NT2/D1 (cell line): ENCODE results near the gene AUH.
"Not testable (repeated sequence)": the region's sequence is repeated elsewhere in the genome, so short reads cannot be mapped to it uniquely, and the experiment has no call there.

ENCODE experiments used
- DNase-seq: peaks from one replicate; pipeline ENCODE4 v3.0.0-alpha.2; 2011; ENCODE audit warnings: low read depth, low spot score
- H3K27me3 ChIP-seq: 2 replicates; pipeline ENCODE4 v1.6.0; 2011; ENCODE audit warnings: mild to moderate bottlenecking; ENCODE audit not compliant: insufficient read length, insufficient read depth
- H3K36me3 ChIP-seq: 2 replicates; pipeline ENCODE4 v1.6.1; 2011; ENCODE audit warnings: mild to moderate bottlenecking, low read length, mixed read lengths; ENCODE audit not compliant: insufficient read depth, insufficient read length
- H3K4me1 ChIP-seq: 2 replicates; pipeline ENCODE4 v1.5.1; 2011; ENCODE audit not compliant: insufficient read depth, insufficient read length
- H3K4me3 ChIP-seq: 2 replicates; pipeline ENCODE4 v1.5.1; 2011; ENCODE audit warnings: low read depth; ENCODE audit not compliant: insufficient read length
- H3K9ac ChIP-seq: 2 replicates; pipeline ENCODE4 v1.6.0; 2011; ENCODE audit warnings: low read depth; ENCODE audit not compliant: insufficient read length
- H3K9me3 ChIP-seq: 2 replicates; pipeline ENCODE4 v1.5.1; 2011; ENCODE audit warnings: mild to moderate bottlenecking, low read length; ENCODE audit not compliant: insufficient read depth
- SUZ12 ChIP-seq: IDR thresholded peaks from 2 replicates; pipeline ENCODE4 v1.6.1; 2011; ENCODE audit not compliant: insufficient read length, insufficient read depth; ENCODE audit errors: extremely low read depth
- YY1 ChIP-seq: IDR thresholded peaks from 2 replicates; pipeline ENCODE4 v1.6.1; 2011; ENCODE audit not compliant: insufficient read length, insufficient read depth
- ZNF274 ChIP-seq: IDR thresholded peaks from 2 replicates; pipeline ENCODE4 v1.6.1; 2011; ENCODE audit warnings: mild to moderate bottlenecking, low read depth, low read length

Gene AUH

DNA sequence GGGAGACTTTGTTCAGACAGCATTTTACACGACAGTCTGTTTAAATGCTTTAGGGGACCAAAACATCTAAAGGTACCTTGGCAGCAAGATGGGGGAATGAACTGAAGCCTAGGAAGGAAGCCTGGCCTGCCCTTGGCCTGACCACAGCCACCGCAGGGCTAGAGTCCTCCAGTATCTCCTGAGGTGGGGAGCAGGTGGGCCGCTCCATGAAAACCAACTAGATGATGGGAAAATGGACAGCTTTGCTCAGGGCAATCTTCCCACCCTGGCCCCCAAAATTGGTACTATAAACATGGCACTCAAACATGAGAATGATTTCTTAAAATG is 153.3 kb downstream of the AUH start:
- Histone ChIP-seq H3K27me3 (no peaks in the 10 kb centered on the region), H3K9ac (no peak overlapping the region), H3K9me3 (no peaks in the 10 kb centered on the region), H3K36me3 (no peaks in the 10 kb centered on the region), H3K4me3 (no peak overlapping the region), H3K4me1 (peaks cover 3% of the 10 kb centered on the region)
- DNase-seq, result no peak
- TF ChIP-seq SUZ12, result no peak
- TF ChIP-seq YY1, result no peak
- TF ChIP-seq ZNF274, result no peak

DNA sequence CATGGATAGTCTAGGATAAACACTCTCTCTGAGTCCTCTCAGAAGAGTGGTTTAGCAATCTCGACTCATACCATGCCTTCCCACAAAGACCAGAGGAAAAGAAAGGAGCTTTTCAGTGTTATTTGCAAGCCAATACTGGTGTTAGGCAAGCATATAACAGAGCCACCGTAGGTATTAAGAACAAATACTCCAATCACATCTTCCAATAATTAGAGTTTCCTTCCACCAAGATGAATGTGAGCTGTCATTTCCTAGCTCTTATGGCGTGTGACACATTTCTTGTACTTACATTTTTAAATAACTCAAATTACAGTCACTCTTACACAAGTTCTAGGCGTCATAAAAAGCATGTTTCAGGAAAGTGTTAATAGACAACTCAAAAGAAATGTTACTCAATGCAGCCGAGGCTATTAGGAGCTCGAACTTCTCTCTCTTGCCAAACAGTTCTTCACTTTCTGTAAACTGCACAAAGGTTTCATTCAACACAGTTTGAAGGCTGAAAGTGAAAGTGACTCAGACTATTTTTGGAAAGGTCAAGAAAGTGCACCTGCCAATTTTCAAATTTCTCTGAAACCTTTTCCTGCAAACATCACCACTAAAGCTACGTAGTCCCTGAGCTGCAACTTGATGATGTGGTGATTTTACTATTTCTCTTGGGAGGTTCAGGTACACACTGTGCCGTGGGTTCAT is 153.8 kb downstream of the AUH start:
- Histone ChIP-seq H3K27me3 (no peaks in the 10 kb centered on the region), H3K9ac (no peak overlapping the region), H3K36me3 (no peaks in the 10 kb centered on the region), H3K4me3 (no peak overlapping the region), H3K9me3 (no peaks in the 10 kb centered on the region), H3K4me1 (no peaks in the 10 kb centered on the region)
- DNase-seq, result no peak
- no peak for TF ChIP-seq ZNF274
- TF ChIP-seq SUZ12, result no peak
- no peak for TF ChIP-seq YY1

DNA sequence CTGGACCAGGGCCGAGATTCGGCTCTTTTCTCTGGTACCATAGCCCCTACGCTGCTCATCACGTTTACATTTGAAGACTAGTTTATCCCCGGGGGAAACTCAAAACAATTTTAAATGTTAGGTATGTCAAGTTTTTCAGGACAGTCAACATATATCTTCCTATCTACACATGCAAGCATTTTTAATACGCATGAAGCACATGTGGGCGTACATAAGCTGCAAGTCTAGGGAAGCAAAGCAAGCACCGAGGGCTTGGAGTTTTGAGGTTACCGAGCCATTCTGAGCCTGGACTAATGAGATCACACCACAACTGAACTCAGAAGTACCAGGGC is 154.4 kb downstream of the AUH start:
- no peak for DNase-seq
- H3K9ac ChIP-seq, result no peak overlapping the region
- H3K36me3 ChIP-seq, result no peaks in the 10 kb centered on the region
- no peaks in the 10 kb centered on the region for H3K9me3 ChIP-seq
- H3K4me1 ChIP-seq, result no peaks in the 10 kb centered on the region
- no peak overlapping the region for H3K4me3 ChIP-seq
- no peak for TF ChIP-seq ZNF274
- TF ChIP-seq YY1, result no peak
- no peak for TF ChIP-seq SUZ12
- H3K27me3 ChIP-seq, result no peaks in the 10 kb centered on the region

DNA sequence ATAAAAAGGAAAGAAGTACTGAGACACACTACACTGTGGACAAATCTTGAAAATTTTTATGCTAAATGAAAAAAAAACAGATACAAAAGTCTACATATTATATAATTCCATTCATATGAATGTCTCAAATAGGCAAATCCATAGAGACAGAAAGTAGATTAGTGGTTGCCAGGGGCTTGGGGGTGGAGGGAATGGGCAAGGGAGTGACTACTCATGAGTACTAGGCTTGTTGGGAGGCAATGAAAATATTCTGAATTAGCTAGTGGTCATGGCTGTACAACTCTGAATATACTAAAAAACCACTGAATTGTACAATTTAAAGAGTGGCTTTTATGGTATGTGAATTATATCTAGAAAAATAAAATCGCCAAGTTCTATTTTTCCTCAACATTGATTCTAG is 154.9 kb downstream of the AUH start:
- DNase-seq, result no peak
- no peak for TF ChIP-seq SUZ12
- TF ChIP-seq ZNF274, result no peak
- no peak for TF ChIP-seq YY1

DNA sequence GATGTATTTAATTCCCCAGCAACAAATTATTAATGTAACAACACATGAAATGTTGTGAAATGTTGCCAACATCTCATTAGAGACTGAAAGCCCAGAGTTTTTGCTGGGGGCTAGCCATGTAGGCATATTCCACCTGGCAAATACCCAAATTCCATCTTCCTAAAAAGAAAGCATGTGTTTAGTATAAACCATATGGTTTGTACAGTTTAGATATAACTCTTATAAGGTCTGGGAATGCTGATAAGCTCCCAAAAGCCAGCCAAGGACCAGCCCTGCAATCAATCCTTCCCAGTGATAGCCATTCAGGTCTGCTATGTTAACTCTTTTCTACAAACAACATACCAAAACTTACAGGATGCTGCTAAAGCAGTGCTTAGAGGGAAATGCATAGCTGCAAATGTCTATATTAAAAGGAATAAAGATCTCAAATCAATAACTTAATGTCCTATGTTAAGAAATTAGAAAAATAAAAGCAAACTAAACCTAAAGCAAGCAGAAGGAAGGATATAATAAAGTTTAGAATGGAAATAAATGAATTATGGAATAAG is 158.9 kb downstream of the AUH start:
- no peak for DNase-seq
- Histone ChIP-seq H3K9ac (no peak overlapping the region), H3K4me3 (no peak overlapping the region), H3K36me3 (no peaks in the 10 kb centered on the region), H3K27me3 (no peaks in the 10 kb centered on the region), H3K9me3 (no peaks in the 10 kb centered on the region), H3K4me1 (no peaks in the 10 kb centered on the region)
- no peak for TF ChIP-seq ZNF274
- no peak for TF ChIP-seq YY1
- no peak for TF ChIP-seq SUZ12

More for the DNA sequence above, 154.9 kb downstream of the AUH start:
- no peaks in the 10 kb centered on the region for H3K36me3 ChIP-seq
- H3K9ac ChIP-seq, result no peak overlapping the region
- H3K4me3 ChIP-seq, result no peak overlapping the region
- H3K4me1 ChIP-seq, result no peaks in the 10 kb centered on the region
- H3K27me3 ChIP-seq, result no peaks in the 10 kb centered on the region
- no peaks in the 10 kb centered on the region for H3K9me3 ChIP-seq

DNA sequence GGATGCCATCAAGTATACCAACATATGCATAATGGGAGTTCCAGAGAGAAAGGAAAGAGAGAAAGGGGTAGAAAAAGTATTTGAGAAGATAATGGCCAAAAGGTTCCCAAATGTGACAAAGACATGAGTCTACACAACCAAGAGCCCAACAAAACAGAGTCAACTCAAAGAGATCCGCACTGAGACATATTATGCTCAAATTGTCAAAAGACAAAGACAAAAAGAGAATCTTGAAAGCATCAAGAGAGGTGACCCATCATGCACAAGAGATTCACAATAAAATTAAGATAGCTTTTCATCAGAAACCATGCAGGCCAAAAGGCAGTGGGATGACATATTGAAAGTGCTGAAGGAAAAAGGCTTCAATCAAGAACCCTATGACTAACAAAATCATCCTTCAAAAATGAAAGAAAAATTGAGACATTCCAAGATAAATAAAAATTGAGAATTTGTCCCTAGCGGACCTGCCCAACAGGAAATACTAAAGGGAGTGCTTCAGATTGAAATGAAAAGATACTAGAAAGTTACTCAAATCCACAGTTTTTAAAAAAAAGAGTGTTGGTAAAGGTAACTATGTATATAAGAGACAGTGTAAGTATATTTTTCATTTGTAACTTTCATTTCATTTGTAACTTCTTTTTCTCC is 160.9 kb downstream of the AUH start:
- H3K9ac ChIP-seq, result no peak overlapping the region
- no peak for TF ChIP-seq ZNF274
- no peak for TF ChIP-seq SUZ12
- TF ChIP-seq YY1, result no peak
- H3K27me3 ChIP-seq, result no peaks in the 10 kb centered on the region
- H3K4me1 ChIP-seq, result no peaks in the 10 kb centered on the region
- H3K36me3 ChIP-seq, result no peaks in the 10 kb centered on the region
- no peak overlapping the region for H3K4me3 ChIP-seq
- H3K9me3 ChIP-seq, result no peaks in the 10 kb centered on the region
- DNase-seq, result no peak

DNA sequence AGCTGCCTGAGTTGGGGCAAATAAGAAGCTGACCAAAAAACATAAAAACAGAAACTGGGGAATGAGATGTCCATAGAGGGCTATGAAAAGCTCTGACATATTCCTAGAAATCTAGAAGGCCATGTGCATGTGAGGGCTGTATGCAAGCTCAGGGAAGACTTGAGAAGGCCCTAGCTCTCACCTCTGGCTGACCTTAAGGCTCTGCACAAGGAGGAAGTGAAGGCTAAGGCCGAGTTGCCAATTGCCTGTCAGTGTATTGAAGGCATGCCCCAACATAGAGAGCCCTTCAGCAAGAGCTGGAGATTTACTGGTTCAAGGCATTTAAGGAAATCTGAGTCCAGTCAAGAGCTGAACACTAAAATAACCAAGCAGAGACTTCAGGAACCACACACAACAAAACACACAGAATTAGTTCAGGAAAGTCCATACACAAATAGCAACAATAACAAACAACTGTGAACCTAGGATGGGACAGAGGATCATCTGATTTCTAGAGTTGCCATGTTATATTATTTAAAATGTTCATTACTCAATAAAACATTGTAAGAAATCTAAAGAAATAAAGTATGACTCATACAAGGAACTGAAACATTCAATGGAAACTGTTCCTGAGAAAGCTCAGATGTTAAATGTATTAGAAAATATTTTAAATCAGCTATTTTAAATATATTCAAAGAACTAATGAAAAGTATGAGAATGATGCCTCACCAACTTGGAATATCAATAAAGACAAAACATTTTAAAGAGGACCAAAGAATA is 161.8 kb downstream of the AUH start:
- Histone ChIP-seq H3K9me3 (no peaks in the 10 kb centered on the region), H3K9ac (no peak overlapping the region), H3K27me3 (peaks cover 4% of the 10 kb centered on the region), H3K4me1 (no peaks in the 10 kb centered on the region), H3K4me3 (no peak overlapping the region), H3K36me3 (no peaks in the 10 kb centered on the region)
- DNase-seq, result no peak
- no peak for TF ChIP-seq ZNF274
- TF ChIP-seq SUZ12, result no peak
- no peak for TF ChIP-seq YY1

DNA sequence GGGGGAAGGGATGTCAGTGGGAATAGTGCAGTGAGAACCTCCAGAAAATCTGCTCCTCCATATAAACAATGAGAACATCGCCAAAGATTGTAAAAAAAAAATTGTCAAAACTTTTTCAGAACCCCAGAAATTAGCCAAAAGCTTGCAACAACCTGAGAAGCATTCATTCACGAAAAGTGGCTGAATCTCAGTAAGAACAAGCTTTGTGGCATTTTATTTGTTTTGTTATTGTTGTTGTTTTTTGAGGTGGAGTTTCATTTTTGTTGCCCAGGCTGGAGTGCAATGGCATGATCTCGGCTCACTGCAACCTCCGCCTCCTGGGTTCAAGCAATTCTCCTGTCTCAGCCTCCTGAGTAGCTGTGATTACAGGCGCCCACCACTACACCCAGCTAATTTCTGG is 162.8 kb downstream of the AUH start:
- not testable (repeated sequence) for H3K36me3 ChIP-seq, H3K9ac ChIP-seq, H3K4me1 ChIP-seq, H3K9me3 ChIP-seq, H3K4me3 ChIP-seq, DNase-seq
- peaks cover 14% of the 10 kb centered on the region for H3K27me3 ChIP-seq
